ENCODE results near the gene FHIT.

DNA sequence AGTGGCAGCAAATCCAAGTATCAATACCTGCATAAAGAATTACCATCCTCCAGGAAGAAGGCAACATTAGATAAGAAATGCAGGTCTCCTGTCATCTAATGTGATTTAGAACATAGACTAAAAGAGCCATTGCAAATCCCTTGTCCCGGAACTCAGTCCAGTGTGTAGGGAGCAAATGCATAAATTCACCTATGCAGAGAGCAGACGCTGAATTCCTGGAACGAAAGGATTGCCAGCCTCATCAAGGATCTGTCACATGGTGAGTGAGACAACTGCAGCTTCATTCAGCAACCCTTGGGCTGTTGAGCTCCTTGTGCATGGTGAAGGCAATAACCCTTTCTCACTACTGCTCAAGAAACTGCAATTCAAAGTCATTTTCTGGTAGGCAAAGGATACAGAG lies 1504.7 kb downstream of the FHIT start:
- no peak for TF ChIP-seq EZH2 (IDR thresholded peaks at IDR 0.05; ENCODE audit: insufficient read depth, poor library complexity, severe bottlenecking)
- no peak for TF ChIP-seq EZH2phosphoT487 (IDR thresholded peaks at IDR 0.05; ENCODE audit: insufficient read depth, low read depth)

Data from GM23248 (cell line).